ENCODE results near the gene KLF11. TPM values are rescaled to one million over a fixed set of nuclear protein-coding genes. Genes with fewer than 3 reads are reported as not detected.

Gene KLF11
- total and polyA plus RNA-seq, 9 of the 15 experiments (the other 6 are each of a cell fraction or from before 2014, with no cell fraction given), result 2.1 to 13.4 (median 6.5) TPM

GRCh38 chr2:9999693-10000092 lies 43.7 kb upstream of the KLF11 start:
- CTCF ChIA-PET (ENCODE audit: low intra/inter-chr PET ratio), result no interaction called here
- Histone ChIP-seq H3K4me2 (ENCODE audit: insufficient read depth, low read length) (no peak overlapping the region), H3K27ac (ENCODE audit: extremely low read depth, low read depth, low read length) (no peak overlapping the region), H2AFZ (ENCODE audit: low read depth, low read length) (no peak overlapping the region), H3K9me1 (ENCODE audit: control insufficient read depth, insufficient read depth, low read length) (no peaks in the 10 kb centered on the region), H3K27me3 (ENCODE audit: control insufficient read depth in 2 of 2, insufficient read depth in 2 of 2, low read length in 2 of 2) (no peaks in the 10 kb centered on the region), H3K9me3 (replicated peaks; ENCODE audit: control insufficient read depth, insufficient read depth, low read depth, low read length) (no peaks in the 10 kb centered on the region), H4K20me1 (replicated peaks; ENCODE audit: control insufficient read depth, insufficient read depth, low read length) (no peaks in the 10 kb centered on the region), H3K36me3 (ENCODE audit: control insufficient read depth, insufficient read depth, low read length) (no peaks in the 10 kb centered on the region), H3K79me2 (ENCODE audit: control insufficient read depth, insufficient read depth, low read length) (no peaks in the 10 kb centered on the region), H3K4me1 (replicated peaks in 1 of 2; ENCODE audit: control insufficient read depth in 2 of 2, insufficient read depth in 2 of 2, low read length in 2 of 2) (peaks cover 0 to 3% of the 10 kb centered on the region in 2 experiments; a peak in 1 of 5 replicates), H3K4me3 (no peak overlapping the region), H3K9ac (ENCODE audit: insufficient read depth in 1 of 2, low read depth in 2 of 2, low read length in 2 of 2) (no peak overlapping the region)
- TF ChIP-seq ZNF561 (CRISPR knock-in tag; conservative IDR thresholded peaks at IDR 0.05), result no peak
- TF ChIP-seq DPF2 (IDR thresholded peaks at IDR 0.05), result no peak
- TF ChIP-seq PKNOX1 (IDR thresholded peaks at IDR 0.05), result no peak
- no peak for TF ChIP-seq ZNF280B (CRISPR knock-in tag; IDR thresholded peaks at IDR 0.05)
- no peak for TF ChIP-seq PCBP1 (IDR thresholded peaks at IDR 0.05; ENCODE audit: low read depth, low read length, poor library complexity, severe bottlenecking)
- no peak for TF ChIP-seq ATF2 (CRISPR knock-in tag; IDR thresholded peaks at IDR 0.05)
- no peak for TF ChIP-seq RAD51 (IDR thresholded peaks at IDR 0.05; ENCODE audit: borderline replicate concordance, low read depth)
- no peak for TF ChIP-seq PHB (CRISPR knock-in tag; IDR thresholded peaks at IDR 0.05)
- TF ChIP-seq ZBTB7A (IDR thresholded peaks at IDR 0.05; ENCODE audit: borderline replicate concordance, control insufficient read depth, low read depth, low read length), result no peak
- no peak for DNase-seq (ENCODE audit: extremely low read depth in 1 of 4, low spot score in 3 of 4)
- FAIRE-seq, result no peak
- in situ Hi-C loops (cut with MboI) (no loop called here), intact Hi-C loops (cut with micrococcal nuclease) (no loop called here)
- WGBS (ENCODE audit: insufficient coverage, low coverage, missing lambda C conversion rate), result 47% methylated on average over 1 of the region's 1 CpG
- POLR2A ChIA-PET, result no interaction called here
- no TSS peak for BruUV-seq (replicated peaks)
- ATAC-seq, result no peak
